Measurements from ENCODE around the gene CSH1. TPM values are rescaled to one million over a fixed set of nuclear protein-coding genes. Genes with fewer than 3 reads are reported as not detected.
"Not testable (repeated sequence)": the region's sequence is repeated elsewhere in the genome, so short reads cannot be mapped to it uniquely, and the experiment has no call there.

The CSH1 gene
- total RNA-seq, 1 donor from 2014 or later: not detected

DNA sequence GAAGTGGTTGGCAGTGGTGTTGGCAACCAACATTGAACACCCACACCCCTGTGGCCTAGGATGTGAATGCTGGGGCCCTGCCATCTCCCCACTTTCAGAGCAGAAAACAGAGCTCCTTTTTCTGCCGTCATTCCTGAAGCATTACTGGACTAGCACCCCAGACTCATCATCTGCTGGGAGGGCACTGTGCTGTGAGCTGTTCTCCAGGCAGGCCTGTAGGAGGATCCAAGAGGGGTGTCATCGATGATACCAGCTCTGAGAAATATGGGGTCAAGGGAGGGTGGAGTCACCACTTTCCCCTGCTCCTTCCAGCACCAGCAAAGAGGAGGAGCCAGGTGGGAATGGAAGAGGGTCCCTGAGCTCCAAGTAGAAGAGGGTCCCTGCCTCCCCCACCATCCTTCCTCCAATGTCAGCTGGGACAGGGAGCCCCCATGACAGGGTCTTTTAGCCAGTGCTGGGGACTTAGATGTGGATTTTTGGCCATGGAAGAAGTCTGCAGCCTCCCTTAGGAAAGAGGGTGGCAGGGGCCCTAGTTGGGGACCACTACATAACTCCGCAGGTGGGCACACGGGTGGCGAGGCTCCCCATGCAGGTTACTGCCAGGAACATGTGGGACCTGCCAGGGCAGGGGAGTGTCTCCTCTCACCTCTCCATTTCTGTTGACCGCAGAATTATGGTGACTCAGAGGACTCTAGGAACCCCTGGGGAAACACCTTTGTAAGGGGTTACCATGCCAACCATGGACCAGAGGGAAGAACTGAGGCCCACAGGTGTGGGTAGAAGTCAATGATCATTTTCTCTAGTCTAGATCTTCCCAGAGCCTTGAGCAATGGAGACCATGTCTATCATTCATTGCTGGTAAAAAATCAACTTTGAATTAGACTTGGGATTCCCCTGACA is 2.8 kb upstream of the CSH1 start:
- not testable (repeated sequence) for ATAC-seq

GRCh38 chr17:63894821-63895220 is 1.6 kb downstream of the CSH1 start:
- not testable (repeated sequence) for ATAC-seq

DNA sequence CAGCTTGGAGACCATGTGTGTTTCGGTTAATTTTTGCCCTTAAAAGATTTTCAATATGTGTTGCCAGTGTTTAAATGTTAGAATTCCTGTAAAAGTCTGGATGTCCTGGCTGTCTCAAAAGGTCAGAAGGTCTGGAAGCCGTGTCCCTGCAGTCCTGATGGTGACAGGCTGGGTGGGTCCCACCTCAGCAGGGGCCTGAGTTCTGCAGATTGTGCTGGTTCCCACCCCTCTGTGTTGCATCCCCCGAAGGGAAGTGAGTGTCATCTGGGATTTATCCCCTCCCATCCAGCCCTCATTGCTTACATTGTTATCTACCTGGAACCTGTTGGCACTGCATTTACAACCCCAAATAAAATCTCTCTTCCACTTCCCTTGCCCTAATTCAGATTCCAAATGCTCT is 2.4 kb downstream of the CSH1 start:
- ATAC-seq: not testable (repeated sequence)

GRCh38 chr17:63892316-63893037 is 3.9 kb downstream of the CSH1 start:
- ATAC-seq: not testable (repeated sequence)

GRCh38 chr17:63889026-63889848 is 7.1 kb downstream of the CSH1 start:
- peak; percentile 53 for ATAC-seq

DNA sequence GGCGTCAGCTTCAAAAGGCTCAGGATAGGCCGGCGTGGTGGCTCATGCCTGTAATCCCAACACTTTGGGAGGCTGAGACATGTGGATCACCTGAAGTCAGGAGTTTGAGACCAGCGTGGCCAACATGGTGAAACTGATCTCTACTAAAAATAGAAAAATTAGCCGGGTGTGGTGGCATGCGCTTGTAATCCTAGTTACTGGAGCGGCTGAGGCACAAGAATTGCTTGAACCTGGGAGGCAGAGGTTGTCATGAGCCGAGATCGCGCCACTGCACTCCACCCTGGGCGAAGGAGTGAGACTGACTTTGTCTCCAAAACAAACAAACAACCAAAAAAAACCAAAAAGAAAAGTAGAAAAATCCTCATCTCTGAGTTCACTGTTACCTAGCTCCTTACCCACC is 11.3 kb downstream of the CSH1 start:
- not testable (repeated sequence) for ATAC-seq

GRCh38 chr17:63882626-63883126 is 13.7 kb downstream of the CSH1 start:
- ATAC-seq: not testable (repeated sequence)

DNA sequence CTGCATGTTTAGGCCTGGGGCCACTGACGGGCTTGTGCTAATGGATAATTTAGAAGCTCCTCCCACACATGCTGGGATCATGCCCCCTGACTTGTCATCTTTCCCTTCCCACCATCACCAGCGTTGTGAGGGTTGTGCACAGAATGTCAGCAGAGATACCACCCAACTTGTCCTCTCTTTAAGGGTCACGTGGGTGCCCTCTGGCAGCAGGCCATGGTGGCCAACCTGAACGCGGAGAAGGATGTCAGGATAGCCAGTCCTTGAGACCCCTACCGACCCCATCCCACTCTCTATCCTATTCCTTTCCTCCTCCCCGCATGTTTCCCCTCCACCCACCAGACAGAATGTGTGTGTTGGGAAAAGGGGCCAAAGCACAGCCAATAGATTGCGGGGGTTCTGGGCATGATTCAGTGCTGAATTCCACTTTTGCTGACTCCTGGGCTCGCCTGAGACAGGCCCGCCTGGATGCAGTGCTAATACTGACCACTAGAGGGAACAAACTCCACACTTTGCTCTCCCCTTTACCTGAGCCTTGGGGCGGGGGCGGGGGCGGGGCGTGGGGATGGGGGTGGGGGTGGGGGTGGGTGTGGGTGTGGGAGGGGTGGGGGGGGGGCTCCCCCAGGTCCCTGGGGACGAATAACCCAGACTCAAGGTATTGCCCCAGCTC is 14.3 kb downstream of the CSH1 start, which contains the start of gene GH2:
Gene GH2, minus strand, starts transcription at position 10 of the 667 bp plus-strand sequence. CDS start 143 bp downstream, outside the sequence.
- peak; percentile 77 for ATAC-seq

GRCh38 chr17:63881337-63881736 is 15.0 kb downstream of the CSH1 start:
- not testable (repeated sequence) for ATAC-seq

GRCh38 chr17:63880706-63881105 is 15.7 kb downstream of the CSH1 start:
- no peak for ATAC-seq

GRCh38 chr17:63878413-63878812 is 18.0 kb downstream of the CSH1 start:
- ATAC-seq: not testable (repeated sequence)

DNA sequence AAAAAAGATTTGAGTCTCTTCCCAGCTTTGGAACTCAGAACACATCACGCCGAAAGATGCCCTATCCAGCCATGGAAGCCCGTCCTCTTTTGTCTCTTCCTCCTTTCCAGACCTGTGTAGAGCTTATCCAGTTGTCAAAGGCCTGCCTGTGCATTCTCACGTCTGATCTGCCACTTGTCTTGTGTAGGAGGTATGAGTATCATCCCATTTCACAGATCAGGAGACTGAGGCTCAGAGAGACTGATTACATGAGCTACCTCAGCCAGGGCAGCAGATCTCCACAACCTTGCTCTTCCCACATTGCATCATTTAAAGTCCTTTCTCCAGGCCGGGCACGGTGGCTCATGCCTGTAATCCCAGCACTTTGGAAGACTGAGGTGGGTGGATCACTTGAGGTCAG is 21.7 kb downstream of the CSH1 start:
- not testable (repeated sequence) for ATAC-seq

DNA sequence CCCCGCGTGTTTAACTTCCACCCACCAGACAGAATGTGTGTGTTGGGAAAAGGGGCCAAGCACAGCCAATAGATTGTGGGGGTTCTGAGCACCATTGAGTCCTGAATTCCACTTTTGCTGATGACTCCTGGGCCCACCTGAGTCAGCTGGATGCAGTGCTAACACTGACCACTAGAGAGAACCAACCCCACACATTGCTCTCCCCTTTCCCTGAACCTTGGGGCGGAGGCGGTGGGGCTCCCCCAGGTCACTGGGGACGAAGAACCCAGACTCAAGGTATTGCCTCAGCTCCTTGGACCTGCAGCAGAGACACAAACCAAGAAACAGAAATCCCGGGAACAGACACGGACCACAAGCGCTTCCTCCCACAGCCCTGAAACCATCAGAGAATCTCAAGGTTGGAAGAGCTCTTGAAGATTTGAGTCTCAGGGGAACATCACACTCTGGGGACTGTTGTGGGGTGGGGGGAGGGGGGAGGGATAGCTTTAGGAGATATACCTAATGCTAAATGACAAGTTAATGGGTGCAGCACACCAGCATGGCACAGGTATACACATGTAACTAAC is 22.2 kb downstream of the CSH1 start:
- not testable (repeated sequence) for ATAC-seq

- ATAC-seq: not testable (repeated sequence)
Measured at GRCh38 chr17:63873577-63873976, 22.8 kb downstream of the CSH1 start, which contains the start of gene CSH2. TSS of gene CSH2 (minus strand) at chr17:63873677. CDS start at chr17:63873614, 63 bp downstream.

GRCh38 chr17:63871646-63872365 is 24.6 kb downstream of the CSH1 start:
- ATAC-seq: not testable (repeated sequence)

DNA sequence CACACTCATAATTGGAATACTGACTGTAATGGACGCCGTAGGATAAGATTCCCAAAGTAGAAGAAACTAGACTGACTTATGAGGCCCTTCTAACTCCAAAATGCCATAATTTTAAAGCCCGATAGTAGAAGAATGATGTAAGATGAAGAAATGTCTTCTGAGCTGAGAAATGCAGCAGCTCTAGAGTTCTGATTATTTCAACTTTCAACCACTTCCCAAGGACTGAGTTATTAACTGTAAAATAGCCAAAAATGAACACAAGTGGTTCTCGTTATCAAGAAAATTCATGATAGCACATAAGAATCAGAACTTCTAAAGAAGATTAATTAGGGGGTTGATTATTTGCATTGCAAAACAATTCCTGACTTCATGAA is 26.1 kb downstream of the CSH1 start:
- not testable (repeated sequence) for ATAC-seq

- not testable (repeated sequence) for ATAC-seq
Measured at GRCh38 chr17:63869491-63870291, 26.7 kb downstream of the CSH1 start.

GRCh38 chr17:63866625-63867024 is 29.7 kb downstream of the CSH1 start:
- not testable (repeated sequence) for ATAC-seq

DNA sequence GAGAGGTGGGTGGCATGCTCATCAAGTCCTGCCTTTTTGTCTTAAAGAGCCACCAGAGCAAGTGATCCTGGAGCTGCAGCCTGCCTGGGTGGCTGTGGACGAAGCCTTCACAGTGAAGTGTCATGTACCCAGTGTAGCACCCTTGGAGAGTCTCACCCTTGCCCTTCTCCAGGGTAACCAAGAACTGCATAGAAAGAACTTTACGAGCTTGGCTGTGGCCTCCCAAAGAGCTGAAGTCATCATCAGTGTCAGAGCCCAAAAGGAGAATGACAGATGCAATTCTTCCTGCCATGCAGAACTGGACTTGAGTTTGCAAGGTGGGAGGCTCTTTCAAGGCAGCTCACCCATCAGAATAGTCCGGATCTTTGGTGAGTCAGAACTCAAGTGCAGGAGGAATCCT is 37.1 kb downstream of the CSH1 start:
- no peak for ATAC-seq

- ATAC-seq: not testable (repeated sequence)
Measured at GRCh38 chr17:63856425-63856824, 39.9 kb downstream of the CSH1 start.

Measured in esophagus mucosa (tissue), 1 donor.